NCI-H226 (cell line): Measurements from ENCODE around the gene ADRM1.

Experiments used
- DNase-seq: peaks from one replicate; pipeline ENCODE4 v3.0.0-alpha.2; 2015

The ADRM1 gene

GRCh38 chr20:62326959-62327725 lies 24.3 kb downstream of the ADRM1 start:
- DNase-seq, result no peak

- DNase-seq, result no peak
These were observed 25.1 kb downstream of the ADRM1 start for GRCh38 chr20:62327726-62328495.

GRCh38 chr20:62328684-62329388 lies 26.0 kb downstream of the ADRM1 start:
- DNase-seq, result no peak

GRCh38 chr20:62329389-62330377 lies 26.9 kb downstream of the ADRM1 start:
- DNase-seq, result no peak

- DNase-seq, result no peak
These were observed 27.9 kb downstream of the ADRM1 start for GRCh38 chr20:62330576-62331317.

GRCh38 chr20:62331347-62331746 lies 28.6 kb downstream of the ADRM1 start:
- no peak for DNase-seq

GRCh38 chr20:62332421-62332820 lies 29.6 kb downstream of the ADRM1 start:
- no peak for DNase-seq

- no peak for DNase-seq
These were observed 30.4 kb downstream of the ADRM1 start for GRCh38 chr20:62332989-62333819.

GRCh38 chr20:62333820-62334595 lies 31.2 kb downstream of the ADRM1 start:
- no peak for DNase-seq

- DNase-seq, result no peak
These were observed 32.1 kb downstream of the ADRM1 start for GRCh38 chr20:62334881-62335280.

- no peak for DNase-seq
These were observed 32.7 kb downstream of the ADRM1 start for GRCh38 chr20:62335532-62335931.

- no peak for DNase-seq
These were observed 33.5 kb downstream of the ADRM1 start for GRCh38 chr20:62336329-62336728.

- DNase-seq, result no peak
These were observed 34.2 kb downstream of the ADRM1 start for GRCh38 chr20:62336775-62337557.

- no peak for DNase-seq
These were observed 34.9 kb downstream of the ADRM1 start for GRCh38 chr20:62337558-62338293.

GRCh38 chr20:62338294-62338620 lies 35.5 kb downstream of the ADRM1 start:
- no peak for DNase-seq

- DNase-seq, result no peak
These were observed 36.9 kb downstream of the ADRM1 start for GRCh38 chr20:62339647-62340062.

- no peak for DNase-seq
These were observed 40.1 kb downstream of the ADRM1 start for GRCh38 chr20:62342910-62343309.

- DNase-seq, result no peak
These were observed 41.3 kb downstream of the ADRM1 start for GRCh38 chr20:62344092-62344491.
